Brain microvascular endothelial cell (primary cell): ENCODE results near the gene CTCF.

Source experiments
- DNase-seq: peaks from one replicate; pipeline ENCODE4 v3.0.0-alpha.2; 2020
- H3K27ac ChIP-seq: fragments of 250-450 bp; sonication (Bioruptor Pico); 2 replicates; pipeline ENCODE4 v1.5.1; 2020; ENCODE audit warnings: mild to moderate bottlenecking, moderate library complexity
- H3K27me3 ChIP-seq: fragments of 250-450 bp; sonication (Bioruptor Pico); replicated peaks from 2 replicates; pipeline ENCODE4 v1.5.1; 2020; ENCODE audit warnings: mild to moderate bottlenecking
- H3K36me3 ChIP-seq: fragments of 250-450 bp; sonication (Bioruptor Pico); replicated peaks from 2 replicates; pipeline ENCODE4 v1.5.1; 2020; ENCODE audit warnings: mild to moderate bottlenecking
- H3K4me3 ChIP-seq: 2 replicates; pipeline ENCODE4 v1.5.1; 2011; ENCODE audit warnings: low read depth, mild to moderate bottlenecking, control low read depth, low read length, moderate library complexity
- in situ Hi-C: cut with HindIII; loops from 2 replicates; pipeline ENCODE4 v1.10.0; 2017; ENCODE audit warnings: low sequenced_read_pairs, low pct_ligation_motif_present
- TF ChIP-seq, protein P1 (sequence below): IDR thresholded peaks from 2 replicates; pipeline ENCODE4 v1.5.1; 2011; ENCODE audit warnings: low read depth, mild to moderate bottlenecking, moderate library complexity, low read length, control low read depth, inconsistent platforms; ENCODE audit errors: missing control alignments

Gene CTCF

DNA sequence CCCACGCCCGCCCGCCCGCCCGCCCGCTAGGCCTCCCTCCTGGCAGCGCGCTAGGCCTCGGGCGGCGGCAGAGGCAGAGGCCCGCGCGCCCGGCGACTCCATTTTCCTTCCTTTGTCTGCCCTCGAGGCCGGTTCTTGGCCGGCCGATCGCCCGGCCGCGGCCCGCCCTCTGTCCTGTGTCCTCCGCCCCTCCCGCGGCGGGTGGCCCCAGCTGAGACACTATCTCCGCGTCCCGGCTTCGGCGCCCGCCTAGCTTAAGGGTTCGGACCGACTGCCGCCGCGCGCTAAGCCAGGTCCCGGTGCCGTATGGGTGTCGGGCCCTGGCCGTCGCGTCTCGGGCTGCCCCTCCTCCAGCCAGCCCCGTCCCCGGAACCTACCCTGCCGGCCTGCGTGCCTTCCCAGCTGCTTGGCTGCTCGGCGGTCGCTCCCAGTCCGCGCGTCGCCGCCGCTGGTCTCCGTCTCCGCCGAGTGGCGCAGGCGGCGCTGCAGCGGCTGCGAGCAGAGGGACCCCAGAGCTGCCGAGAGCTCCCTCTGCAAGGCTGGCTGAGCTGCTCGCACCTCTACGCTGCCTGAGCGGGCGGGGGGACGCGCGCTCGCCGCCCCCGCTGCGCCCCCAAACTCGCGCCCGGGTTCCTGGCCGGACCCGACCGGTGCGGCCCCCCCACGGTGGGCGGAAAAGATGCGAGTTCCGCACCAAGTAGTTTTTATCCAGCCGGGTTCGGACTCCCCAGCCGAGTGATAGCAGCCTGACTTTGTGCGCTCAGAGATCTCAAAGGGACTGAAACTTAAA is 787 bp downstream of the CTCF start:
- TF ChIP-seq, protein P1, sequence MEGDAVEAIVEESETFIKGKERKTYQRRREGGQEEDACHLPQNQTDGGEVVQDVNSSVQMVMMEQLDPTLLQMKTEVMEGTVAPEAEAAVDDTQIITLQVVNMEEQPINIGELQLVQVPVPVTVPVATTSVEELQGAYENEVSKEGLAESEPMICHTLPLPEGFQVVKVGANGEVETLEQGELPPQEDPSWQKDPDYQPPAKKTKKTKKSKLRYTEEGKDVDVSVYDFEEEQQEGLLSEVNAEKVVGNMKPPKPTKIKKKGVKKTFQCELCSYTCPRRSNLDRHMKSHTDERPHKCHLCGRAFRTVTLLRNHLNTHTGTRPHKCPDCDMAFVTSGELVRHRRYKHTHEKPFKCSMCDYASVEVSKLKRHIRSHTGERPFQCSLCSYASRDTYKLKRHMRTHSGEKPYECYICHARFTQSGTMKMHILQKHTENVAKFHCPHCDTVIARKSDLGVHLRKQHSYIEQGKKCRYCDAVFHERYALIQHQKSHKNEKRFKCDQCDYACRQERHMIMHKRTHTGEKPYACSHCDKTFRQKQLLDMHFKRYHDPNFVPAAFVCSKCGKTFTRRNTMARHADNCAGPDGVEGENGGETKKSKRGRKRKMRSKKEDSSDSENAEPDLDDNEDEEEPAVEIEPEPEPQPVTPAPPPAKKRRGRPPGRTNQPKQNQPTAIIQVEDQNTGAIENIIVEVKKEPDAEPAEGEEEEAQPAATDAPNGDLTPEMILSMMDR = peak; percentile 25
- Histone ChIP-seq H3K27me3 (no peaks in the 10 kb centered on the region), H3K36me3 (no peaks in the 10 kb centered on the region), H3K27ac (peak overlapping the region; percentile 82), H3K4me3 (peak overlapping the region; percentile 87)
- in situ Hi-C loops = no loop called here
- peak; percentile 16 for DNase-seq

DNA sequence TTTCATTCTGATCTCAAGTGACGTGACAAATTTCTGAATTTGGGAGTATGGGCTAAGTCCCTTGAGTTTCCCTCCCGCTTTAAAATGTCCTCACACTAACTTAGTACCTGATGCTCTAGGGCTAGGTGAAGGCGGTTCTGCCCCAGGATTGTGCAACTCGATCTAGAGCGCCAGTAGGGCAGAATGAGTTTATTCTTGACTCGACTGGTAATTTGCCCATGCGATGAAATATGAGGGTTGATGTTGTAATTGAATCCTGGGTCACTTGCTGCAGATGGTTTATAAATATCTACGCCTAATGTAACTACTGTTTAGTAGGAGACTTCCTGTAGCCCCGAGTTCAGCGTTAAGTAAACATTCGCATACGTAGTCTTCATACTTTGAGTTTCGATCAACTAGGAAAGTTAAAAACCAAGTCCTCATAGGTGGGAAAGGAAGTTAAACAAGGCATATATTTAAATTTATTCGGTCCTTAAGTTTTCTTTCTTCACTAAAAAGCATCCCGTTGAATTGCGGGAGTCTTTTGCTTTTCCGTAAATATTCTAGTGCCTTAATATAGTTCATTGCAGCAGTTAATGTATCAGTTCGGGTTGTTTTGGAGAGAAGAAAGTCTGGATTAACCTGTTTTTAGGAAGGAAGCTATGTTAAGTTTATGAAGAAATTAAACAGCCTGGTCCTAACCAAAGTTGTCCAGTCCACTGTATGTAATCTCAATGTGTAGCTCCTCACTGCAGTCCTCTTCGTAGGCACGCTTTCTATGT is 1.6 kb downstream of the CTCF start:
- in situ Hi-C loops = no loop called here
- Histone ChIP-seq H3K36me3 (no peaks in the 10 kb centered on the region), H3K27me3 (no peaks in the 10 kb centered on the region), H3K4me3 (peak overlapping the region; percentile 87), H3K27ac (peak overlapping the region; percentile 82)
- TF ChIP-seq, protein P1 = no peak
- DNase-seq = peak; percentile 35

DNA sequence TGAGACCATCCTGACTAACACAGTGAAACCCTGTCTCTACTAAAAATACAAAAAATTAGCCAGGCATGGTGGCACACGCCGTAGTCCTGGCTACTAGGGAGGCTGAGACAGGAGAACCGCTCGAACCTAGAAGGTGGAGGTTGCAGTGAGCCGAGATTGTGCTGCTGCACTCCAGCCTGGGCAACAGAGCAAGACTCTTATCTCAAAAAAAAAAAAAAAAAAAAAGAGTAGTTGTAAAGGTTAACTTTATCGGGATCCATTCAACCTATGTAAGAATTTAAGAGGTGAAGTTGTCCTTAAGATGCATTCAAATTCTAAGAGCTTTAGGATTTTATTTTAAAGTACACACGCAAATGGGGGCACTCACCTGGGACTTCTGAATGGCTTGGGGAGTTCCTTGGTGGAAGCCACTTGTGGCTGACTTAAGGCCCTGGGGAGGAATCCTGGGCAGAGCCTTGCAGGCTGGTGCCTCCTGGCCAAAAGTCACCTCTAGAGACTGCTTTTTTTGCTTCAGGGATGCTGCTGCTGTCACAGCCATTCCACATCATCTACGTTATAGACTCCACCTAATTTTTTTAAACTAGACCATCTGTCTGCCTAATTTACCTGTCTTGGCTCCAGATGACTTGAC is 3.3 kb downstream of the CTCF start:
- Histone ChIP-seq H3K27ac (no peak overlapping the region), H3K36me3 (no peaks in the 10 kb centered on the region), H3K4me3 (no peak overlapping the region), H3K27me3 (no peaks in the 10 kb centered on the region)
- TF ChIP-seq, protein P1 = no peak
- DNase-seq = no peak
- in situ Hi-C loops = no loop called here

DNA sequence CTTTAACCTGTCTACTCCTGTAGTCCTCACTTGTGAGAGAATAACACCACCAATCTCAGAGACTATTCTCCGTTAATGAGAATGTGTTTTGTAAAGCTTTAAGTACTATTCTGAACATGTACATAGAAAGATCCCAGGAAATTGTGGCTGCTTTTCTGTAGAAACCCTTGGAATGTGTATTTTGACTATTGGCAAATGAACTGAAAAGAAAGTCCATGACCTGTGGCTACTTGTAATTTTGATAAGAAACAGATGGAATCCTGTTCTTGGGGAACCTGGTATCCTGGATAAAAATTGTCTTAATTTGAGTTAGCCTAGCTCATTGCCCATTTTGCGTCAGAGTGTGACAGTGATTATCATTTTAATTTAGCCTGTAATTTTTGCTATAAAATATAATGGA is 9.1 kb downstream of the CTCF start:
- peak overlapping the region; percentile 31 for H3K27ac ChIP-seq
- in situ Hi-C loops = no loop called here
- no peak for DNase-seq
- TF ChIP-seq, protein P1 = no peak
- peaks cover 5% of the 10 kb centered on the region for H3K36me3 ChIP-seq
- no peak overlapping the region for H3K4me3 ChIP-seq
- H3K27me3 ChIP-seq = no peaks in the 10 kb centered on the region

DNA sequence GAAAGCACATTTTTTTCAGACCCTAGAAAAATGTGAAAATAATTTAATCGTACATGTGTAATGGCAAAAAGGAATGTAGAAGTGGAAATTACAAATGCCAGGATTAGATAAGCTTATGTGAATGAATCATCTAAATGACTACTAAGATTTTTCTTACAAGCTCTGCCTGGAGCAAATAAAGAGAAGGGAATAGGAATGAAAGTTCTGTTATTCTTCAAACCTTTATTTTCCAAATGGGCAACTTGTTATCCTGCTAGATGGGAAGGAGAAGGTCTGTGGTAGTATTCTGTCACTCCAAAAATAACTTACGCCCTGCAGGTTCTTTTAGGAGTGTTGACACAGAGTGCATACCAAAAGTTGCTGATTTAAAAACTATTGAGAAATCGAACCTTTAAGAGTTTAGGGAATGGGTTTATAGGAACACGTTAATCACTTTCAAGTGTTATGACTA is 9.7 kb downstream of the CTCF start:
- Histone ChIP-seq H3K36me3 (peaks cover 5% of the 10 kb centered on the region), H3K27ac (peak overlapping the region; percentile 45)
- TF ChIP-seq, protein P1 = no peak

More for the DNA sequence above, 9.7 kb downstream of the CTCF start:
- no peak for DNase-seq
- Histone ChIP-seq H3K4me3 (no peak overlapping the region), H3K27me3 (no peaks in the 10 kb centered on the region)
- in situ Hi-C loops = no loop called here
